Transverse colon (tissue), 4 donors: ENCODE data around the gene C10orf71. TPM values are rescaled to one million over a fixed set of nuclear protein-coding genes. Genes with fewer than 3 reads are reported as not detected.

Experiments
- DNase-seq: peaks from one replicate; pipeline ENCODE4 v3.0.0-alpha.2; 2019
- H3K27ac ChIP-seq, 4 donors: fragments of 200-600 bp; sonication (generic); 2 replicates each; pipeline ENCODE4 v1.5.1; 2016 to 2018; ENCODE audit warnings: inconsistent platforms in 4 of 4
- H3K27me3 ChIP-seq: fragments of 200-600 bp; sonication (generic); 2 replicates; pipeline ENCODE4 v1.5.1; 2017; ENCODE audit warnings: inconsistent platforms
- H3K36me3 ChIP-seq, 4 donors: fragments of 200-600 bp; sonication (generic); 2 replicates each; pipeline ENCODE4 v1.5.1; 2017 to 2019; ENCODE audit warnings: inconsistent platforms in 4 of 4
- H3K4me1 ChIP-seq, 4 donors: fragments of 200-600 bp; sonication (generic); 2 replicates each; pipeline ENCODE4 v1.5.1; 2017 to 2020; ENCODE audit warnings: inconsistent platforms in 4 of 4
- H3K4me3 ChIP-seq, 4 donors: fragments of 200-600 bp; sonication (generic); 1 replicate in 1 of 4; 2 replicates in 3 of 4; pipeline versions ENCODE4 v1.5.1 to v1.6.1; 2017 to 2019; ENCODE audit warnings: inconsistent platforms in 4 of 4
- H3K9me3 ChIP-seq, 2 donors: fragments of 200-600 bp; sonication (generic); 2 replicates each; pipeline ENCODE4 v1.5.1; 2017 to 2019; ENCODE audit warnings: inconsistent platforms in 2 of 2
- EP300 ChIP-seq: sonication (generic); formaldehyde crosslinking; IDR thresholded peaks from one replicate; pipeline ENCODE4 v1.6.1; 2017; ENCODE audit warnings: antibody characterized with exemption, low read depth
- POLR2A ChIP-seq: fragments of 450-650 bp; IDR thresholded peaks from one replicate; pipeline ENCODE4 v1.6.1; 2016; ENCODE audit warnings: antibody characterized with exemption, mild to moderate bottlenecking, moderate library complexity
- POLR2AphosphoS5 ChIP-seq, 3 donors: sonication (generic); formaldehyde crosslinking; IDR thresholded peaks; one replicate each; pipeline ENCODE4 v1.6.1; 2016; ENCODE audit warnings: antibody characterized with exemption in 3 of 3
- WGBS, 2 donors: methylation state at CpG; one replicate each; pipeline ENCODE4 v1.1.5; 2018; ENCODE audit warnings: low coverage in 1 of 2; 5-methylcytosine and 5-hydroxymethylcytosine counted together
- in situ Hi-C, 4 donors: fragments of 200-750 bp; cut with MboI; loops; one replicate each; pipeline versions ENCODE4 v1.15.0 to v1.15.1; 2017; ENCODE audit warnings: low sequenced_read_pairs in 3 of 4, low pct_ligation_motif_present in 1 of 4, low pct_unique_long_range_greater_than_20kb in 1 of 4
- intact Hi-C: fragments of 100-400 bp; cut with DNase I; formaldehyde crosslinking; loops from one replicate; pipeline ENCODE4 v1.15.1; 2023; ENCODE audit warnings: low total_unique reads
- total RNA-seq, 4 donors: library from RNA; depleted of rRNA; stranded (reverse); fragments of >200 nt; gene quantifications; one replicate each; pipeline ENCODE4 v1.1.0, GENCODE V29; 2016
- TF ChIP-seq, protein P1 (sequence below), 5 experiments: fragments of 200-600 bp in 3 of 5; fragments of 450-650 bp in 2 of 5; sonication (generic) in 3 of 5; IDR thresholded peaks; 1 replicate in 2 of 5; 2 replicates in 3 of 5; pipeline ENCODE4 v1.5.1; 2016 to 2017; ENCODE audit warnings: antibody characterized with exemption in 5 of 5, inconsistent platforms in 3 of 5, mild to moderate bottlenecking in 2 of 5, moderate library complexity in 1 of 5

The C10orf71 gene
- total RNA-seq, 4 donors from 2014 or later = under 0.01 TPM; not detected in 3

DNA sequence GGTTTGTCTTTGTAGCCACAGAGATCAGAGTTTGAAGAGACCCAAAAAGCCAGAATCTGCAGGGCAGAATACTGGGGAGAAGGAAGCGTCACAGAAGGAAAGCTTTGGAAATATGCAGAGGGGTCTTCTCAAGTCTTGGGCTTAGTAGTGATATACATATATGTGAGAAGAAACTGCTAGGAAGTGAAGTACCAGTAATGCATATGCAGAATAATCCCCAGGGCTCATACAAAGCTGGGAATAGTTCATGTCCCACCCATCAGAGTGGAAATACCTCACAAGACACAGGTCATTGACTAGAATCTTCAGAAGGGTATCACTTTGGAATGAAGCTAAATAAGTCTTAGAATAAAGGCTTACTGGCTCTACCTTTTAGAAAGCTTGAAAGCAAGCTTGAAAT, 39.6 kb downstream of the C10orf71 start:
- no peaks in the 10 kb centered on the region for H3K4me1 ChIP-seq
- no peak overlapping the region for H3K4me3 ChIP-seq
- no peaks in the 10 kb centered on the region for H3K9me3 ChIP-seq
- H3K36me3 ChIP-seq = no peaks in the 10 kb centered on the region
- H3K27me3 ChIP-seq = no peaks in the 10 kb centered on the region
- 89% methylated on average over 1 of the region's 1 CpG; no CpG with 5 or more reads in 1 of the 2 donors for WGBS, 2 donors
- no peak for DNase-seq
- intact Hi-C loops (no loop called here), in situ Hi-C loops (no loop called here)
- TF ChIP-seq, protein P1, sequence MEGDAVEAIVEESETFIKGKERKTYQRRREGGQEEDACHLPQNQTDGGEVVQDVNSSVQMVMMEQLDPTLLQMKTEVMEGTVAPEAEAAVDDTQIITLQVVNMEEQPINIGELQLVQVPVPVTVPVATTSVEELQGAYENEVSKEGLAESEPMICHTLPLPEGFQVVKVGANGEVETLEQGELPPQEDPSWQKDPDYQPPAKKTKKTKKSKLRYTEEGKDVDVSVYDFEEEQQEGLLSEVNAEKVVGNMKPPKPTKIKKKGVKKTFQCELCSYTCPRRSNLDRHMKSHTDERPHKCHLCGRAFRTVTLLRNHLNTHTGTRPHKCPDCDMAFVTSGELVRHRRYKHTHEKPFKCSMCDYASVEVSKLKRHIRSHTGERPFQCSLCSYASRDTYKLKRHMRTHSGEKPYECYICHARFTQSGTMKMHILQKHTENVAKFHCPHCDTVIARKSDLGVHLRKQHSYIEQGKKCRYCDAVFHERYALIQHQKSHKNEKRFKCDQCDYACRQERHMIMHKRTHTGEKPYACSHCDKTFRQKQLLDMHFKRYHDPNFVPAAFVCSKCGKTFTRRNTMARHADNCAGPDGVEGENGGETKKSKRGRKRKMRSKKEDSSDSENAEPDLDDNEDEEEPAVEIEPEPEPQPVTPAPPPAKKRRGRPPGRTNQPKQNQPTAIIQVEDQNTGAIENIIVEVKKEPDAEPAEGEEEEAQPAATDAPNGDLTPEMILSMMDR (IDR thresholded peaks at IDR 0.05) = no peak
- no peak for TF ChIP-seq POLR2A
- no peak for TF ChIP-seq POLR2AphosphoS5 (IDR thresholded peaks at IDR 0.05)
- TF ChIP-seq EP300 = no peak
- H3K27ac ChIP-seq = no peak overlapping the region

DNA sequence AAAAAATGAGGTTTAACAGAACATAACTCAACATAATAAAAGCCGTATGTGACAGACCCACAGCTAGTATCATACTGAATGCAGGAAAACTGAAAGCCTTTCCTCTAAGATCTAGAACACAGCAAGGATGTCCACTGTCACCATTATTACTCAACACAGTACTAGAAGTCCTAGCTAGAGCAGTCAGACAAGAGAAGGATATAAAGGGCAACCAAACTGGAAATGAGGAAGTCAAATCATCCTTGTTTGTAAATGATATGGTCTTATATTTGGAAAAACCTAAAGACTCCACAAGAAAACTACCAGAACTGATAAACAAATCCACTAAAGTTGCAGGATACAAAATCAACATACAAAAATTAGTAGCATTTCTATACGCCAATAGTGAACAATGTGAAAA, 45.9 kb downstream of the C10orf71 start:
- intact Hi-C loops = no loop called here
- no peaks in the 10 kb centered on the region for H3K4me1 ChIP-seq
- H3K27ac ChIP-seq = no peak overlapping the region
- H3K4me3 ChIP-seq = no peak overlapping the region
- H3K36me3 ChIP-seq = no peaks in the 10 kb centered on the region
- no peak for TF ChIP-seq EP300
- TF ChIP-seq, protein P1 (IDR thresholded peaks at IDR 0.05) = no peak
- no peak for TF ChIP-seq POLR2AphosphoS5 (IDR thresholded peaks at IDR 0.05)
- no peak for TF ChIP-seq POLR2A
- no peak for DNase-seq
- in situ Hi-C loops = no loop called here
- no peaks in the 10 kb centered on the region for H3K9me3 ChIP-seq
- 68 to 89% methylated on average over 2 of the region's 2 CpGs for WGBS, 2 donors
- H3K27me3 ChIP-seq = no peaks in the 10 kb centered on the region

DNA sequence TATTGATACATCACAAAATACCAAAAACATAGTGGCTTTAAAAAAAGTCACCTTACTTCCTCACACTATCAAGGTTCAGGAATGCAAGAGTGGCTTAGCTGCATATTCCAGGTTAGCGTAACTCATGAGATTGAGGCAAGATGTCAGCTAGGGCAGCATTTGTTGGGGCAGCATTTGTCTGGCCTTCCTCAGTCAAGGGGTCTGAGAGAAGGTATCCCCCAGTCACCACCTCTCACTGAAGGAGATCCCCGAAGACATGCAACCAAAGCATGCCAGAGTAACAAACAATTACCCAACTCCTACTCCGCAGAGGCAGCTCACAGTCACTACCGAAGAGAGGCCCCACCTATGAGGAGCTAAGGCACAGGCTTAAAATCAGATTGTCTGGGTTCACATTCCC, 48.4 kb downstream of the C10orf71 start:
- TF ChIP-seq, protein P1 (IDR thresholded peaks at IDR 0.05) = no peak
- no peak for TF ChIP-seq POLR2A
- TF ChIP-seq POLR2AphosphoS5 (IDR thresholded peaks at IDR 0.05) = no peak
- no peak for TF ChIP-seq EP300
- H3K27me3 ChIP-seq = no peaks in the 10 kb centered on the region
- no peak overlapping the region for H3K4me3 ChIP-seq
- in situ Hi-C loops (no loop called here), intact Hi-C loops (no loop called here)
- 90% methylated on average over 2 to 4 of the region's 4 CpGs for WGBS, 2 donors
- no peak overlapping the region for H3K27ac ChIP-seq
- no peaks in the 10 kb centered on the region for H3K9me3 ChIP-seq
- no peak for DNase-seq
- no peaks in the 10 kb centered on the region for H3K4me1 ChIP-seq
- H3K36me3 ChIP-seq = no peaks in the 10 kb centered on the region

DNA sequence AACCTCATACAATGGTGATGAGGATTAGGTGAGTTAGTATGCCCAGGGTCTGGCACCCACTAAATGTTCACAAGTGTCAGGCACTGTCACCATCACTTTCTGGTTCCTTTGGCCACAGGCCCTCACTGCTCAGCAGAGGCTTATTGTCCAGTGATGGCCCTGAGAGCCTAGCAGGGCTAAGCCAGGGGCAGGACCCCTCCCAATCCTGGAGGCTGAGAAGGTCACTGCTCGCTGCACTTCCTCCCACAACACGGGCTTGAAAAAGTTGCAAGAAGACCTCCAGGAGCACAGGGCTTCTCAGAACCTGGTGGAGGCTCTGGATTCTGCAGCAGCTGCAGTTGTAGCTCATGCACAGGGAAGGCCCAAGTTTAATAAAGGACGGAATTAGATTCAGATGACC, 48.9 kb downstream of the C10orf71 start:
- Histone ChIP-seq H3K4me1 (no peaks in the 10 kb centered on the region), H3K9me3 (no peaks in the 10 kb centered on the region), H3K27ac (no peak overlapping the region), H3K36me3 (no peaks in the 10 kb centered on the region), H3K4me3 (no peak overlapping the region), H3K27me3 (no peaks in the 10 kb centered on the region)
- WGBS, 2 donors = 78% methylated on average over 3 of the region's 3 CpGs; no CpG with 5 or more reads in 1 of the 2 donors
- no peak for DNase-seq
- TF ChIP-seq POLR2AphosphoS5 (IDR thresholded peaks at IDR 0.05) = no peak
- no peak for TF ChIP-seq EP300
- no peak for TF ChIP-seq POLR2A
- TF ChIP-seq, protein P1 (IDR thresholded peaks at IDR 0.05) = no peak
- in situ Hi-C loops (no loop called here), intact Hi-C loops (no loop called here)
